GM21737 (cell line): ENCODE results near the gene BAIAP3.

Experiments used
- ATAC-seq: cut with Tn5 transposase; IDR thresholded peaks from one replicate; pipeline ENCODE4 v1.9.1; 2021; ENCODE audit warnings: mild to moderate bottlenecking, moderate library complexity; ENCODE audit not compliant: unreplicated experiment

Gene BAIAP3

GRCh38 chr16:1381612-1382406 is 48.4 kb downstream of the BAIAP3 start:
- ATAC-seq, result no peak

GRCh38 chr16:1383556-1383955 is 50.1 kb downstream of the BAIAP3 start:
- ATAC-seq, result no peak

GRCh38 chr16:1385232-1385631 is 51.8 kb downstream of the BAIAP3 start:
- ATAC-seq, result no peak

- no peak for ATAC-seq
Observed at GRCh38 chr16:1387331-1387730, 53.9 kb downstream of the BAIAP3 start.

GRCh38 chr16:1389762-1390161 is 56.3 kb downstream of the BAIAP3 start:
- no peak for ATAC-seq

DNA sequence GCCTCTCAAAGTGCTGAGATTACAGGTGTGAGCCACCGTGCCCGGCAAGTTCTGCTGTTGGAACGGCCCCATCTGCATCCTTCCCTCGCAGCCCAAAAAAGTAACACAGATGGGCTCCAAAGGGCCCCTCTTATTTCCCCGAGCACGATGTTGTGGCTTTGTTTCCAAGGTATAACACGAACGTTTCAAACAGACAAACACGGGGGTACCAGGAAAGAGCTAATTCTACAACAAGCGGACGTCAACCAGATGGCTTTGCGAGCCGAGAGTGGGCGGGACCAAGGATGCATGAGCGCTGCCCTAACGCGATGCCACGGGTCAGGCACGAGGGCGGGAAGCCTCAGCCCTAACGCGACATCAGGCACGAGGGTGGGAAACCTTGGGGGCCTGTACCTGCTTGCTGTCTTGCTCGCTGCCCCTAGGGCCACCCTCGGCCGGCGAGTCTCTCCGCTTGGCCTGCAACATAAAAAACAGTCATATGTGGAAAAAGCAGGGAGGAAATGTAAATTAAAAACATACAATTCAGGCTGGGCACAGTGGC is 56.9 kb downstream of the BAIAP3 start:
- no peak for ATAC-seq

GRCh38 chr16:1392826-1393225 is 59.4 kb downstream of the BAIAP3 start:
- ATAC-seq, result no peak

GRCh38 chr16:1393613-1394176 is 60.2 kb downstream of the BAIAP3 start:
- ATAC-seq, result no peak

GRCh38 chr16:1394367-1394951 is 61.0 kb downstream of the BAIAP3 start:
- no peak for ATAC-seq

- no peak for ATAC-seq
Observed at GRCh38 chr16:1395444-1396031, 62.1 kb downstream of the BAIAP3 start.

DNA sequence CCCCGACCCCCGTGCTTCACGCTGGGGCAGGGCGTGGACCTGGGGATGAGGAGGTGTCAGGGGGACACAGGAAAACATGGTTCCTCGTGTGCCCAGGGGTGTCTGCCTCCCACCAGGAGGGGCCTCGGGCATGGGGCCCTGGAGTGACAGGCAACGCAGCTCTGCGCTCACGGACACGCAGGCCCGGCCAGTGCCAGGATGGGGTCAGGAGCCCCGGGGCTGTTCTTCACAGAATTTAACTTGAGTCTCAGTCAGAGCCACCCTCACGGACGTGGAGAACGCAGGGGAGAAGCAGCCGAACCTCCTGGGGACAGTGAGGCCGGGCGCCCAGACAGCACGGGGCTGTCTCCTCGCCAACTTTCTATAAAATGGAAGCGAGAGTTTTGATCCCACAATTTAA is 64.3 kb downstream of the BAIAP3 start:
- ATAC-seq, result no peak

DNA sequence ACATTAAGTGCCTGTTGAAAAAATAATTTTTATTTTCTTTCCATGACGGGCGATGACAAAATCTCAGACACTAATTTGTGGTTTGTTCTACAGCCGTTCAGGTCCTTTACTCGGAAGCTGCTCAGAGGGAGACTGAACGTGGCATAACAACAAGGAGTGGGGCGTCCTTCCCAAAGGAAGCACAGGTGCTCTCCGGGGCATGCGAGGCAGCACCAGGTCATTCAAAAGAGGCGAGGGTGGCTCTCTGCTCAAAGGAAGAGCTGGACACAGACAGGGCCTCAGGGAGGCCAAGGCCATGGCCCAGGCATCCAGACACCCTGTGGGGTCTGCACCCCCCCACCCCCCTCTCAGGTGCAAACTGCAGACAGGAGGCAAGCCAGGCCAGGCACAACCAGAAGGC is 64.9 kb downstream of the BAIAP3 start:
- ATAC-seq, result no peak
